H1 (cell line): ENCODE measurements around the gene SPAG17. TPM values are rescaled to one million over a fixed set of nuclear protein-coding genes. Genes with fewer than 3 reads are reported as not detected.

Experiments used
- CTCF ChIA-PET: fragments of 300-600 bp; sonication (Branson Sonifier 250); formaldehyde crosslinking; loops from one replicate; lab custom pipeline; 2021; ENCODE audit not compliant: partially characterized antibody; lab: Charles Lee
- POLR2A ChIA-PET: fragments of 300-600 bp; sonication (Branson Sonifier 250); formaldehyde crosslinking; loops from one replicate; lab custom pipeline; 2021; ENCODE audit warnings: inconsistent platforms; ENCODE audit not compliant: partially characterized antibody; lab: Charles Lee
- DNase-seq, 2 experiments: peaks; one replicate each; pipeline versions ENCODE4 v3.0.0 to v3.0.0-alpha.2; 2010 to 2022; ENCODE audit warnings: low spot score in 2 of 2, low read depth in 1 of 2, mixed read lengths in 1 of 2
- FAIRE-seq: peaks from 2 replicates; lab custom pipeline; 2011; peaks lifted over from hg19 to GRCh38; lab: Jason Lieb, UNC
- H2AFZ ChIP-seq: 2 replicates; pipeline ENCODE4 v1.8.1; 2012; ENCODE audit warnings: low read length, inconsistent platforms
- H2AK5ac ChIP-seq: 2 replicates; pipeline ENCODE4 v1.6.1; 2013; ENCODE audit warnings: low read depth, low read length
- H2BK120ac ChIP-seq: replicated peaks from 2 replicates; pipeline ENCODE3; 2013; ENCODE audit warnings: low read depth, low read length, inconsistent platforms
- H2BK12ac ChIP-seq: 2 replicates; pipeline ENCODE4 v1.6.1; 2013; ENCODE audit warnings: low read depth, low read length
- H2BK15ac ChIP-seq: 2 replicates; pipeline ENCODE4 v1.6.1; 2013; ENCODE audit warnings: low read length
- H2BK20ac ChIP-seq: 2 replicates; pipeline ENCODE4 v1.6.1; 2013; ENCODE audit warnings: low read length
- H2BK5ac ChIP-seq: 2 replicates; pipeline ENCODE4 v1.6.1; 2013; ENCODE audit warnings: low read depth, low read length
- H3K14ac ChIP-seq: 2 replicates; pipeline ENCODE4 v1.6.1; 2013; ENCODE audit warnings: inconsistent platforms; ENCODE audit not compliant: insufficient read length
- H3K18ac ChIP-seq: 2 replicates; pipeline ENCODE4 v1.6.1; 2013; ENCODE audit warnings: low read length; ENCODE audit errors: extremely low read depth
- H3K23ac ChIP-seq: 2 replicates; pipeline ENCODE4 v1.6.1; 2013; ENCODE audit warnings: inconsistent platforms; ENCODE audit not compliant: insufficient read length
- H3K23me2 ChIP-seq: 2 replicates; pipeline ENCODE4 v1.6.1; 2013; ENCODE audit warnings: low read depth, low read length
- H3K27ac ChIP-seq: 2 replicates; pipeline ENCODE4 v1.6.1; 2011; ENCODE audit warnings: low read depth, low read length, inconsistent platforms
- H3K27me3 ChIP-seq, 4 experiments: replicated peaks in 1 of 4; 1 replicate in 1 of 4; 2 replicates in 3 of 4; pipeline versions ENCODE4 v1.6.1 to v1.8.1; 2011 to 2013; ENCODE audit warnings: low read length in 3 of 4, mild to moderate bottlenecking in 3 of 4, inconsistent platforms in 2 of 4, mixed read lengths in 2 of 4, moderate library complexity in 1 of 4; ENCODE audit not compliant: control insufficient read depth in 3 of 4, insufficient read depth in 3 of 4; ENCODE audit errors: extremely low read depth in 1 of 4
- H3K36me3 ChIP-seq, 4 experiments: 2 replicates each; pipeline versions ENCODE4 v1.6.1 to v1.8.1; 2011 to 2013; ENCODE audit warnings: mild to moderate bottlenecking in 4 of 4, low read length in 3 of 4, moderate library complexity in 2 of 4, control low read depth in 1 of 4, inconsistent platforms in 1 of 4; ENCODE audit not compliant: insufficient read depth in 4 of 4, control insufficient read depth in 2 of 4
- H3K4ac ChIP-seq: replicated peaks from 2 replicates; pipeline ENCODE3; 2013; ENCODE audit warnings: low read length, low read depth, mixed read lengths, inconsistent platforms; ENCODE audit not compliant: insufficient read length
- H3K4me1 ChIP-seq, 4 experiments: replicated peaks in 1 of 4; 1 replicate in 1 of 4; 2 replicates in 3 of 4; pipeline versions ENCODE4 v1.6.1 to v1.8.1; 2011 to 2013; ENCODE audit warnings: low read length in 3 of 4, inconsistent platforms in 2 of 4, mixed read lengths in 1 of 4; ENCODE audit not compliant: insufficient read depth in 4 of 4, control insufficient read depth in 3 of 4
- H3K4me2 ChIP-seq, 2 experiments: 2 replicates each; pipeline versions ENCODE4 v1.6.1 to v1.8.1; 2011 to 2013; ENCODE audit warnings: low read depth in 2 of 2, low read length in 2 of 2, control low read depth in 1 of 2, inconsistent platforms in 1 of 2, mild to moderate bottlenecking in 1 of 2; ENCODE audit not compliant: insufficient read depth in 1 of 2
- H3K4me3 ChIP-seq, 4 experiments: fragments of 200-600, 300-600 bp in 1 of 4; sonication (generic), shearing (Covaris generic), sonication (Bioruptor Twin) in 1 of 4; 2 replicates each; pipeline versions ENCODE4 v1.5.1 to v1.8.1; 2011 to 2016; ENCODE audit warnings: low read length in 4 of 4, low read depth in 3 of 4, control low read depth in 2 of 4, inconsistent platforms in 2 of 4, mild to moderate bottlenecking in 2 of 4, mixed read lengths in 1 of 4, moderate library complexity in 1 of 4; ENCODE audit not compliant: insufficient read depth in 2 of 4; ENCODE audit errors: extremely low read depth in 1 of 4
- H3K56ac ChIP-seq: replicated peaks from 2 replicates; pipeline ENCODE3; 2013; ENCODE audit warnings: low read depth, mild to moderate bottlenecking, mixed read lengths, low read length, inconsistent platforms; ENCODE audit not compliant: insufficient read length
- H3K79me1 ChIP-seq: 2 replicates; pipeline ENCODE4 v1.6.1; 2013; ENCODE audit warnings: low read depth, low read length, control low read depth
- H3K79me2 ChIP-seq, 2 experiments: 2 replicates each; pipeline versions ENCODE4 v1.6.1 to v1.8.1; 2012 to 2013; ENCODE audit warnings: low read length in 2 of 2, mild to moderate bottlenecking in 2 of 2, inconsistent platforms in 1 of 2; ENCODE audit not compliant: insufficient read depth in 2 of 2, control insufficient read depth in 1 of 2
- H3K9ac ChIP-seq, 4 experiments: replicated peaks in 1 of 4; 1 replicate in 1 of 4; 2 replicates in 3 of 4; pipeline versions ENCODE4 v1.6.1 to v1.8.1; 2011 to 2013; ENCODE audit warnings: low read depth in 3 of 4, low read length in 3 of 4, control low read depth in 2 of 4, mild to moderate bottlenecking in 2 of 4, moderate library complexity in 2 of 4, inconsistent platforms in 1 of 4; ENCODE audit errors: extremely low read depth in 1 of 4
- H3K9me3 ChIP-seq, 2 experiments: 2 replicates each; pipeline versions ENCODE4 v1.6.1 to v1.8.1; 2012 to 2013; ENCODE audit warnings: mild to moderate bottlenecking in 2 of 2, moderate library complexity in 2 of 2, control low read depth in 1 of 2, inconsistent platforms in 1 of 2, low read depth in 1 of 2, low read length in 1 of 2, mixed read lengths in 1 of 2; ENCODE audit not compliant: insufficient read depth in 2 of 2
- H4K20me1 ChIP-seq, 2 experiments: replicated peaks in 1 of 2; 2 replicates each; pipeline versions ENCODE3 to v1.8.1; 2011 to 2013; ENCODE audit warnings: inconsistent platforms in 2 of 2, low read length in 2 of 2, mild to moderate bottlenecking in 1 of 2; ENCODE audit not compliant: insufficient read depth in 2 of 2, control insufficient read depth in 1 of 2
- H4K5ac ChIP-seq: 2 replicates; pipeline ENCODE4 v1.6.1; 2013; ENCODE audit warnings: low read length, low read depth, mixed read lengths, inconsistent platforms; ENCODE audit not compliant: insufficient read length
- H4K8ac ChIP-seq: 2 replicates; pipeline ENCODE4 v1.8.0; 2013; ENCODE audit warnings: mild to moderate bottlenecking, moderate library complexity, low read length, inconsistent platforms; ENCODE audit not compliant: insufficient read depth; ENCODE audit errors: extremely low read depth
- H4K91ac ChIP-seq: replicated peaks from 2 replicates; pipeline ENCODE3; 2013; ENCODE audit warnings: low read length, mixed read lengths, inconsistent platforms; ENCODE audit not compliant: insufficient read length
- CBX5 ChIP-seq: fragments of 300-800, 300-1000 bp; sonication (generic); IDR thresholded peaks from 2 replicates; pipeline ENCODE4 v1.7.1; 2016; ENCODE audit warnings: antibody characterized with exemption, low read length, low read depth
- CHD1 ChIP-seq: IDR thresholded peaks from 2 replicates; pipeline ENCODE4 v1.6.1; 2012; ENCODE audit warnings: low read depth, low read length, improper control_type of control experiment
- CHD2 ChIP-seq: IDR thresholded peaks from 2 replicates; pipeline ENCODE4 v1.6.1; 2012; ENCODE audit warnings: low read length, improper control_type of control experiment
- CTBP2 ChIP-seq: IDR thresholded peaks from 2 replicates; pipeline ENCODE4 v1.7.0; 2011; ENCODE audit warnings: borderline replicate concordance, mild to moderate bottlenecking, moderate library complexity, mixed read lengths, low read length; ENCODE audit not compliant: insufficient read depth, insufficient read length
- EGR1 ChIP-seq: IDR thresholded peaks from 2 replicates; pipeline ENCODE4 v1.6.1; 2011; ENCODE audit warnings: low read depth, low read length, borderline replicate concordance
- NRF1 ChIP-seq: IDR thresholded peaks from 2 replicates; pipeline ENCODE4 v1.6.1; 2011; ENCODE audit warnings: mild to moderate bottlenecking, low read depth, low read length, improper control_type of control experiment
- RFX5 ChIP-seq: IDR thresholded peaks from 2 replicates; pipeline ENCODE4 v1.6.1; 2011; ENCODE audit warnings: low read depth, low read length, improper control_type of control experiment, borderline replicate concordance
- SIX5 ChIP-seq: IDR thresholded peaks from 2 replicates; pipeline ENCODE4 v1.6.1; 2011; ENCODE audit warnings: mild to moderate bottlenecking, low read depth, low read length
- WGBS, 2 experiments: shearing (Covaris generic) in 1 of 2; methylation state at CpG; one replicate each; pipeline versions ENCODE4 v1.1.6 to v1.1.7; 2013 to 2015; ENCODE audit warnings: low lambda C conversion rate in 2 of 2, mixed read lengths in 2 of 2, inconsistent platforms in 1 of 2, low coverage in 1 of 2, missing lambda C conversion rate in 1 of 2; ENCODE audit not compliant: insufficient replicate concordance in 2 of 2, insufficient coverage in 1 of 2, insufficient read length in 1 of 2; ENCODE audit errors: extremely low coverage in 1 of 2, missing lambda C conversion rate in 1 of 2; 5-methylcytosine and 5-hydroxymethylcytosine counted together
- polyA plus RNA-seq, 7 experiments: library from polyadenylated mRNA; depleted of rRNA in 3 of 7; stranded (reverse) in 5 of 7; unstranded in 2 of 7; fragments of >200 nt in 5 of 7; fragments of 200-250 nt in 2 of 7; gene quantifications; 1 replicate in 5 of 7; 2 replicates in 1 of 7; 4 replicates in 1 of 7; pipeline versions ENCODE4 v1.2.1 to v1.2.3, GENCODE V29; 2011 to 2013; ENCODE audit warnings: missing spikeins in 2 of 7, mixed read lengths in 2 of 7
- total RNA-seq: library from RNA; stranded (reverse); fragmentation: NEBNext Ultra II Directional; extraction: Animal tissue kit (Norgen Biotek cat#: 25700); gene quantifications from 2 replicates; pipeline ENCODE4 v1.2.1, GENCODE V29; 2021

Gene SPAG17
- total and polyA plus RNA-seq, 2 of the 8 experiments (the other 6 are each of a cell fraction or from before 2014, with no cell fraction given), result 0.56 to 0.62 TPM

- Histone ChIP-seq H3K9me3 (no peaks in the 10 kb centered on the region), H3K23ac (no peak overlapping the region), H3K27me3 (no peaks in the 10 kb centered on the region), H3K27ac (no peak overlapping the region), H2BK120ac (no peak overlapping the region), H3K14ac (no peak overlapping the region), H3K4me1 (peaks cover 0 to 8% (median 3%) of the 10 kb centered on the region in 4 experiments; a peak in 4 of 7 replicates), H2AK5ac (no peak overlapping the region), H2BK15ac (no peak overlapping the region), H3K79me2 (peaks cover 25 to 78% of the 10 kb centered on the region in 2 experiments), H3K18ac (no peak overlapping the region), H3K56ac (peak overlapping the region; percentile 24), H3K9ac (peak overlapping the region; percentile 58 to 92 (median 78); a peak in 6 of 7 replicates), H4K8ac (no peak overlapping the region), H4K5ac (no peak overlapping the region), H3K4ac (no peak overlapping the region), H2BK20ac (no peak overlapping the region), H3K23me2 (peaks cover 9% of the 10 kb centered on the region), H3K4me3 (peak overlapping the region; percentile 86 to 98 (median 92)), H3K4me2 (peak overlapping the region; percentile 73 to 93), H2BK12ac (no peak overlapping the region), H2BK5ac (no peak overlapping the region), H3K36me3 (peaks cover 3 to 19% (median 4%) of the 10 kb centered on the region in 4 experiments; a peak in 7 of 8 replicates), H2AFZ (peak overlapping the region; percentile 93; the same call in 1 of the 2 replicates), H4K20me1 (peaks cover 9 to 12% of the 10 kb centered on the region in 2 experiments), H3K79me1 (peaks cover 11% of the 10 kb centered on the region), H4K91ac (no peak overlapping the region)
- ChIA-PET POLR2A (interaction anchor here (0.7 to 1.7 kb wide), 2 partner anchors 16 to 324 kb away, joined by 3 to 4 read pairs; no protein-coding TSS in a partner anchor), CTCF (no interaction called here)
- no peak for FAIRE-seq
- TF ChIP-seq CHD2 (no peak), EGR1 (no peak), CHD1 (no peak), NRF1 (no peak), SIX5 (no peak), RFX5 (no peak), CTBP2 (no peak), CBX5 (no peak)
- no peak for DNase-seq
- WGBS, 2 experiments, result 11% methylated on average over 6 of the region's 6 CpGs; no CpG with 5 or more reads in 1 of the 2 experiments
Observed at GRCh38 chr1:117930484-117930883, 254.5 kb downstream of the SPAG17 start.
